HL-60 (cell line): ENCODE data around the gene DGLUCY.

Source experiments
- DNase-seq, 2 experiments: peaks; one replicate each; pipeline ENCODE4 v3.0.0-alpha.2; 2010 to 2020; ENCODE audit warnings: low read depth in 1 of 2, low spot score in 1 of 2
- H3K27ac ChIP-seq: fragments of 250-450 bp; sonication (Bioruptor Pico); replicated peaks from 2 replicates; pipeline ENCODE4 v1.5.1; 2020; ENCODE audit warnings: mild to moderate bottlenecking, moderate library complexity
- H3K27me3 ChIP-seq: fragments of 250-450 bp; sonication (Bioruptor Pico); 2 replicates; pipeline ENCODE4 v1.5.1; 2021; ENCODE audit warnings: mild to moderate bottlenecking, moderate library complexity; ENCODE audit not compliant: insufficient read depth, poor library complexity, severe bottlenecking
- H3K4me3 ChIP-seq: replicated peaks from 2 replicates; pipeline ENCODE4 v1.5.1; 2011; ENCODE audit warnings: mild to moderate bottlenecking, control low read depth, low read length; ENCODE audit not compliant: insufficient read depth
- GABPA ChIP-seq: IDR thresholded peaks from 2 replicates; pipeline ENCODE4 v1.6.1; 2012; ENCODE audit warnings: low read depth
- POLR2AphosphoS5 ChIP-seq: IDR thresholded peaks from 2 replicates; pipeline ENCODE4 v1.6.1; 2012; ENCODE audit warnings: low read depth
- SPI1 ChIP-seq: IDR thresholded peaks from 2 replicates; pipeline ENCODE4 v1.6.1; 2012; ENCODE audit warnings: low read depth, mild to moderate bottlenecking, borderline replicate concordance
- TF ChIP-seq, protein P1 (sequence below): IDR thresholded peaks from one replicate; pipeline ENCODE4 v1.5.1; 2011; ENCODE audit warnings: low read length, control low read depth, inconsistent platforms; ENCODE audit not compliant: insufficient read depth
- TF ChIP-seq, protein P2 (sequence below): IDR thresholded peaks from 2 replicates; pipeline ENCODE4 v1.6.1; 2012; ENCODE audit warnings: low read depth; ENCODE audit not compliant: insufficient replicate concordance

The DGLUCY gene

DNA sequence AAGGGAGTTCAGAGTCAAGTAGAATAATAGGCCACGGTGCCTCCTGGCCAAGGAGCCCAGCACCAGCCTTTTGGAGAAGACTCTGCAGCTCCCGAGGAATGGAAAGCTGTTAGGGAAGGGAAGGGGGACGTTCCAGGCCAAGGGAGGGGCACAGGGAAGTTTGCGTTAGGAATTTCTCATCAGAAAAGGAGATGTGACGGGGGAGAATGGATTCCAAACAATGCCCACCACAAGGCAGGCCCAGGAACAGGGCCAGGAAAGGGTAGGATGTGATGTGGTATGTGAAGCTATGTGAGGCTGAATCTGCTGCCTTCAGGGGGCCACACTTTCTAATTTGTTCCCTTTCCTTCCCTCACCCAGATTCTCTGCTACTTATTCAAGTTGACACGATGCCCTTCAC lies 46.0 kb downstream of the DGLUCY start:
- Histone ChIP-seq H3K27me3 (no peaks in the 10 kb centered on the region), H3K4me3 (no peak overlapping the region), H3K27ac (no peak overlapping the region)
- TF ChIP-seq POLR2AphosphoS5 (no peak), SPI1 (no peak), GABPA (no peak)
- TF ChIP-seq, protein P1, sequence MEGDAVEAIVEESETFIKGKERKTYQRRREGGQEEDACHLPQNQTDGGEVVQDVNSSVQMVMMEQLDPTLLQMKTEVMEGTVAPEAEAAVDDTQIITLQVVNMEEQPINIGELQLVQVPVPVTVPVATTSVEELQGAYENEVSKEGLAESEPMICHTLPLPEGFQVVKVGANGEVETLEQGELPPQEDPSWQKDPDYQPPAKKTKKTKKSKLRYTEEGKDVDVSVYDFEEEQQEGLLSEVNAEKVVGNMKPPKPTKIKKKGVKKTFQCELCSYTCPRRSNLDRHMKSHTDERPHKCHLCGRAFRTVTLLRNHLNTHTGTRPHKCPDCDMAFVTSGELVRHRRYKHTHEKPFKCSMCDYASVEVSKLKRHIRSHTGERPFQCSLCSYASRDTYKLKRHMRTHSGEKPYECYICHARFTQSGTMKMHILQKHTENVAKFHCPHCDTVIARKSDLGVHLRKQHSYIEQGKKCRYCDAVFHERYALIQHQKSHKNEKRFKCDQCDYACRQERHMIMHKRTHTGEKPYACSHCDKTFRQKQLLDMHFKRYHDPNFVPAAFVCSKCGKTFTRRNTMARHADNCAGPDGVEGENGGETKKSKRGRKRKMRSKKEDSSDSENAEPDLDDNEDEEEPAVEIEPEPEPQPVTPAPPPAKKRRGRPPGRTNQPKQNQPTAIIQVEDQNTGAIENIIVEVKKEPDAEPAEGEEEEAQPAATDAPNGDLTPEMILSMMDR, result no peak
- TF ChIP-seq, protein P2, sequence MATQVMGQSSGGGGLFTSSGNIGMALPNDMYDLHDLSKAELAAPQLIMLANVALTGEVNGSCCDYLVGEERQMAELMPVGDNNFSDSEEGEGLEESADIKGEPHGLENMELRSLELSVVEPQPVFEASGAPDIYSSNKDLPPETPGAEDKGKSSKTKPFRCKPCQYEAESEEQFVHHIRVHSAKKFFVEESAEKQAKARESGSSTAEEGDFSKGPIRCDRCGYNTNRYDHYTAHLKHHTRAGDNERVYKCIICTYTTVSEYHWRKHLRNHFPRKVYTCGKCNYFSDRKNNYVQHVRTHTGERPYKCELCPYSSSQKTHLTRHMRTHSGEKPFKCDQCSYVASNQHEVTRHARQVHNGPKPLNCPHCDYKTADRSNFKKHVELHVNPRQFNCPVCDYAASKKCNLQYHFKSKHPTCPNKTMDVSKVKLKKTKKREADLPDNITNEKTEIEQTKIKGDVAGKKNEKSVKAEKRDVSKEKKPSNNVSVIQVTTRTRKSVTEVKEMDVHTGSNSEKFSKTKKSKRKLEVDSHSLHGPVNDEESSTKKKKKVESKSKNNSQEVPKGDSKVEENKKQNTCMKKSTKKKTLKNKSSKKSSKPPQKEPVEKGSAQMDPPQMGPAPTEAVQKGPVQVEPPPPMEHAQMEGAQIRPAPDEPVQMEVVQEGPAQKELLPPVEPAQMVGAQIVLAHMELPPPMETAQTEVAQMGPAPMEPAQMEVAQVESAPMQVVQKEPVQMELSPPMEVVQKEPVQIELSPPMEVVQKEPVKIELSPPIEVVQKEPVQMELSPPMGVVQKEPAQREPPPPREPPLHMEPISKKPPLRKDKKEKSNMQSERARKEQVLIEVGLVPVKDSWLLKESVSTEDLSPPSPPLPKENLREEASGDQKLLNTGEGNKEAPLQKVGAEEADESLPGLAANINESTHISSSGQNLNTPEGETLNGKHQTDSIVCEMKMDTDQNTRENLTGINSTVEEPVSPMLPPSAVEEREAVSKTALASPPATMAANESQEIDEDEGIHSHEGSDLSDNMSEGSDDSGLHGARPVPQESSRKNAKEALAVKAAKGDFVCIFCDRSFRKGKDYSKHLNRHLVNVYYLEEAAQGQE, result no peak
- no peak for DNase-seq

DNA sequence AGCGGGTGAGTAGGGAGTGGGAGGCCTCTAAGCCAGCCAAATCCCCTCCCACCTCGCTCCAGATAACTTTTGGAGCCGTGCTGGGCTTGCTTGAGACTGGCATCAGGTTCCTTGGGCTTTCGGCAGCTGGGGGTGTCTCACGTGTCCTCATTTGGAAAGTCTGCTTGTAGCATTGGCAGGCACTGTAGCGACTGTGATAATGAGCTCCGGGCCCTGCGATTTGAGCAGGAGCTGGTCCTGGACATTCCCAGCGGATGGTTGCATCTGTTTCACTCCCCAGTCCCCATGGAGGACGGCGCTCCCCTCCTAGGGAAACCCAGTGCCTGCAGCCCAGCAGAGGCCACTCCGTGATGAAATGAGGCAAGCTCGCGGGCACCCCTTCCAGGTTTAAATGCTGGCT lies 49.4 kb downstream of the DGLUCY start:
- no peak overlapping the region for H3K27ac ChIP-seq
- no peak for DNase-seq
- TF ChIP-seq GABPA (no peak), POLR2AphosphoS5 (no peak), SPI1 (no peak)
- TF ChIP-seq, protein P1, result no peak
- TF ChIP-seq, protein P2, result no peak
- H3K4me3 ChIP-seq, result no peak overlapping the region
- H3K27me3 ChIP-seq, result no peaks in the 10 kb centered on the region

DNA sequence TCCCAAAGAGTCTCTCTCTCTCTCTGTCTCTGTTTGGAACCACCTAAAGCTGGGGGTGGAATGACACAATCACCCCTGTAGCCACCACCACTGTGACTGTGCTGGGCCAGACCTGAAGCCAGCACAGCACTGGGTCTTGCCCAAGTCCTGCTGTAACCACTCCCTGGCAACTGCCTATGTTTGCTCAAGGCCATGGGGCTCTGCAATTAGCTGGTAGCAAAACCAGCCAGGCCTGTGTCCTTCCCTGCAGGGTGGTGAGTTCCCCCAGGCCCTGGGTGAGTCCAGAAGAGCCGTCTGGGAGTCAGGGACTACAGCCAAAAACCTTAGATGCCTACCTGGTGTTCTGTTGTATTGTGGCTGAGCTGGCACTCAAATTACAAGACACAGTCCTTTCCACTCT lies 50.8 kb downstream of the DGLUCY start:
- TF ChIP-seq POLR2AphosphoS5, result no peak
- no peak for TF ChIP-seq SPI1
- TF ChIP-seq, protein P1, result no peak
- no peak for TF ChIP-seq GABPA
- TF ChIP-seq, protein P2, result no peak
- Histone ChIP-seq H3K27me3 (no peaks in the 10 kb centered on the region), H3K4me3 (no peak overlapping the region), H3K27ac (peak overlapping the region; percentile 63)
- DNase-seq, result peak in 1 of 2 experiments; percentile 83
